Esophagus squamous epithelium (tissue), 5 donors: Measurements from ENCODE around the gene NELFCD. TPM values are rescaled to one million over a fixed set of nuclear protein-coding genes. Genes with fewer than 3 reads are reported as not detected.

ENCODE experiments used
- DNase-seq: peaks from one replicate; lab custom pipeline; 2025; lab: John Stamatoyannopoulos, UW
- H3K27ac ChIP-seq, 4 donors: fragments of 200-600 bp; sonication (generic); one replicate each; pipeline ENCODE4 v1.5.1; 2016 to 2019; ENCODE audit warnings: mild to moderate bottlenecking in 1 of 4
- H3K27me3 ChIP-seq, 4 donors: fragments of 200-600 bp; sonication (generic); 1 replicate in 3 of 4; 2 replicates in 1 of 4; pipeline versions ENCODE4 v1.5.1 to v1.6.0; 2017 to 2021; ENCODE audit warnings: antibody characterized with exemption in 1 of 4
- H3K36me3 ChIP-seq, 3 donors: fragments of 200-600 bp; sonication (generic); one replicate each; pipeline ENCODE4 v1.5.1; 2016 to 2019
- H3K4me1 ChIP-seq, 3 donors: fragments of 200-600 bp; sonication (generic); one replicate each; pipeline ENCODE4 v1.5.1; 2017 to 2019
- H3K4me3 ChIP-seq, 4 donors: fragments of 200-600 bp; sonication (generic); 1 replicate in 3 of 4; 2 replicates in 1 of 4; pipeline ENCODE4 v1.5.1; 2016 to 2019; ENCODE audit warnings: mild to moderate bottlenecking in 2 of 4, moderate library complexity in 1 of 4
- H3K9me3 ChIP-seq, 3 donors: fragments of 200-600 bp; sonication (generic); one replicate each; pipeline ENCODE4 v1.5.1; 2016 to 2019
- CTCF ChIP-seq, 6 experiments: fragments of 450-650 bp in 4 of 6; fragments of 200-600 bp in 2 of 6; sonication (generic) in 2 of 6; IDR thresholded peaks; one replicate each; pipeline ENCODE4 v1.5.1; 2016 to 2019; ENCODE audit warnings: antibody characterized with exemption in 6 of 6, mild to moderate bottlenecking in 4 of 6, moderate library complexity in 4 of 6
- POLR2A ChIP-seq, 4 donors: fragments of 450-650 bp; IDR thresholded peaks; one replicate each; pipeline ENCODE4 v1.6.1; 2017; ENCODE audit warnings: antibody characterized with exemption in 4 of 4, mild to moderate bottlenecking in 4 of 4, moderate library complexity in 3 of 4
- WGBS, 2 donors: methylation state at CpG; one replicate each; pipeline ENCODE4 v1.1.5; 2018; 5-methylcytosine and 5-hydroxymethylcytosine counted together
- intact Hi-C: fragments of 100-400 bp; cut with DNase I; formaldehyde crosslinking; loops from one replicate; pipeline ENCODE4 v1.15.0; 2022
- total RNA-seq, 4 donors: library from RNA; depleted of rRNA; stranded (reverse); fragments of >200 nt; gene quantifications; one replicate each; pipeline ENCODE4 v1.1.0, GENCODE V29; 2016
- donor health status: DM: yes; HTN: yes; CAD: no.

Gene NELFCD
- total RNA-seq: 10 to 100 TPM; 40.5 to 64.3 (median 49.9) TPM

DNA sequence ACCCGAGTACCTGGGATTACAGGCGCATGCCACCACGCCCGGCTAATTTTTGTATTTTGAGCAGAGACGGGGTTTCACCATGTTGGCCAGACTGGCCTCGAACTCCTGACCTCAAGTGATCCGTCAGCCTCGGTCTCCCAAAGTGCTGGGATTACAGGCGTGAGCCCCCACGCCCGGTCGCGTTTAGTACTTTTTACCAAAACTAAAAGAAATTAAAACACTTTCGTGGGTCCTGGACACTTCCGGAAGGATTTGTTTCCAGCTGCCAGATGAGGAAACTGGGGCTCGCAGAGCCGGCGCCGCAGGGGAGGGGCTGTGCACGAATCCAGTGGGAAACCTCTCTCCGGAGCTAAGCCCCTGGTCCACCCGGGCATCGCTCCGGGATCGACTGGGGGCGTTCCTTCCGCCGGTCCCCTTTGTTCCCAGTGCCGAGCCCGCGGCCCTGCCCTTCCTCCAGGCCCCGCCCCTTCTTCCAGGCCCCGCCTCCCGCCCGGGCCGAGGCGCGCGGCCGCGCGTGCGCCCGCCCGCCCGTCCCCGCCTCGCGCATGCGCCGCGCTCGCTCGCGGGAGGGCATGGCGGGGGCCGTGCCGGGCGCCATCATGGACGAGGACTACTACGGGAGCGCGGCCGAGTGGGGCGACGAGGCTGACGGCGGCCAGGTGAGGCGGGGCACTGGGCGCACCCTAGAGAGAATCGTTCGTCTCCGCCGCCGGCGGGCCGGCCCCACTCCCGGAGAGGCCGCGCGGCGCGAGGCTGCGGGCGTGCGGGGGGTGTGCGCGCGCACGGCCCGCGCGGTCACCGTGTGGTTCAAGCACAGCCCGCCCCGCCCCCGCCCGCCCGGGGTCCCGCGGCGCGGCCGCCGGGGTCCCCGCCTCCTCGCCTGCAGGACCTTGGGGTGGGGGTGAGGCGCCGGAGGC lies at the start of gene NELFCD:
NELFCD (plus strand) TSS at position 546 of the 917 bp plus-strand sequence; CDS start at position 600, 54 bp downstream.
- Histone ChIP-seq H3K9me3 (no peaks in the 10 kb centered on the region), H3K4me3 (peak within 1 kb of the TSS; percentile 54 to 92 (median 73)), H3K36me3 (peaks cover 0 to 5% (median 0%) of the 10 kb centered on the region in 3 donors), H3K4me1 (peaks cover 21 to 47% (median 22%) of the 10 kb centered on the region in 3 donors), H3K27ac (peak within 1 kb of the TSS; percentile 79 to 93 (median 92)), H3K27me3 (no peaks in the 10 kb centered on the region)
- intact Hi-C loops: no loop called here
- no peak for DNase-seq
- WGBS, 2 donors: 11 to 18% methylated on average over 13 to 20 of the region's 109 CpGs
- TF ChIP-seq POLR2A (IDR thresholded peaks at IDR 0.05) (peak in 3 of 4 donors; percentile 41 to 63 (median 54)), CTCF (IDR thresholded peaks at IDR 0.05) (no peak)

DNA sequence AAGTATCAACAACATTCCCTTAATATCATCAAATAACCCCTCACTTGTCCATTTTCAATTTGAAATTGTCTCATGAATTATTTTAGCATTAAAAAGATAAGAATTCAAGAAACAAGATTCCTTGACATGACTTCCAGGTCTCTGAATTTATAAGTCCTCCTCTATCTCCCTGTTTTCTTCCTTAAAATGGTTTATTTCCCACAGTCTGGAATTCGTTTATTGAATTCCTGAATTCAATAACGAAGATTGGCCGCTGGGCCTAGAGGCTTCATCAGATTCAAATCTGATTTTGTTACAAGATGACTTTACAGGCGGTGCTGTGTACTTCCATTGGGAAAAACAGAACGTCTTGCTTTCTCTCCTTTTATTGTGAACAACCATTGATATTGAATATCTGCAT lies 48.9 kb upstream of the NELFCD start:
- intact Hi-C loops: no loop called here
- TF ChIP-seq POLR2A (IDR thresholded peaks at IDR 0.05) (no peak), CTCF (IDR thresholded peaks at IDR 0.05) (no peak)
- Histone ChIP-seq H3K4me1 (no peaks in the 10 kb centered on the region), H3K36me3 (no peaks in the 10 kb centered on the region), H3K27ac (no peak overlapping the region), H3K9me3 (peaks cover 0 to 7% (median 0%) of the 10 kb centered on the region in 3 donors), H3K4me3 (no peak overlapping the region), H3K27me3 (peaks cover 0 to 17% (median 0%) of the 10 kb centered on the region in 4 donors)
- 83 to 86% methylated on average over 5 of the region's 5 CpGs for WGBS, 2 donors
- no peak for DNase-seq

GRCh38 chr20:58938078-58938477 lies 43.0 kb upstream of the NELFCD start:
- 41 to 47% methylated on average over 2 of the region's 2 CpGs for WGBS, 2 donors
- Histone ChIP-seq H3K36me3 (no peaks in the 10 kb centered on the region), H3K27ac (no peak overlapping the region), H3K4me1 (no peaks in the 10 kb centered on the region), H3K27me3 (peaks cover 0 to 9% (median 0%) of the 10 kb centered on the region in 4 donors), H3K9me3 (peaks cover 0 to 7% (median 0%) of the 10 kb centered on the region in 3 donors), H3K4me3 (no peak overlapping the region)
- no peak for TF ChIP-seq CTCF (IDR thresholded peaks at IDR 0.05)
- intact Hi-C loops: no loop called here
- DNase-seq: no peak

- H3K4me1 ChIP-seq: no peaks in the 10 kb centered on the region
- H3K36me3 ChIP-seq: no peaks in the 10 kb centered on the region
- peaks cover 0 to 5% (median 0%) of the 10 kb centered on the region in 4 donors for H3K27me3 ChIP-seq
- no peak for DNase-seq
- H3K9me3 ChIP-seq: peaks cover 0 to 7% (median 0%) of the 10 kb centered on the region in 3 donors
- WGBS, 2 donors: 36 to 47% methylated on average over 1 of the region's 1 CpG
- TF ChIP-seq POLR2A (IDR thresholded peaks at IDR 0.05): no peak
- TF ChIP-seq CTCF (IDR thresholded peaks at IDR 0.05): no peak
- intact Hi-C loops: no loop called here
- no peak overlapping the region for H3K27ac ChIP-seq
- no peak overlapping the region for H3K4me3 ChIP-seq
Measured at GRCh38 chr20:58938541-58938940, 42.5 kb upstream of the NELFCD start.

DNA sequence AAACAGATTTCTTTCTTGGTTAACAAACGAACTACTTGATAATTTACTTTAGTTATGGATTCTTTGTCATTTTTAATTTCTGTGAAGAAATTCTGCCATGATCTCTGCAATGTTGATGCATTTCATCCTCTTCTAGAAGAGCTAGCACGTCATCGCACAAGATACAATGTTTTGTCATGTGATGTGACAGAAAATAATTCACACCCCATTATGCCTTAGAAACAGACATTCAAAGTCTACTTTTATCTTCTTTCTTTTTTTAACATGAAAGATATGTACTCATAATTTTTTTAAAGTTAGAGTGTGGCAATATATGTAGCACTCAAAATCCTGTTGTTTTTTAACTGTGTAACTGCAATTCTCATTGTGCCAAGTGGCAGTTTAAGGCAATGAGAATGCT lies 39.6 kb upstream of the NELFCD start:
- intact Hi-C loops: no loop called here
- H3K9me3 ChIP-seq: peaks cover 0 to 2% (median 0%) of the 10 kb centered on the region in 3 donors
- WGBS, 2 donors: 58 to 63% methylated on average over 3 of the region's 3 CpGs
- H3K4me1 ChIP-seq: no peaks in the 10 kb centered on the region
- DNase-seq: no peak
- no peak for TF ChIP-seq POLR2A (IDR thresholded peaks at IDR 0.05)
- TF ChIP-seq CTCF (IDR thresholded peaks at IDR 0.05): no peak
- H3K36me3 ChIP-seq: no peaks in the 10 kb centered on the region
- no peak overlapping the region for H3K4me3 ChIP-seq
- no peak overlapping the region for H3K27ac ChIP-seq
- peaks cover 0 to 5% (median 0%) of the 10 kb centered on the region in 4 donors for H3K27me3 ChIP-seq
